Measurements from ENCODE around the gene MYPOP. TPM values are rescaled to one million over a fixed set of nuclear protein-coding genes. Genes with fewer than 3 reads are reported as not detected.

Gene MYPOP
- total RNA-seq, 1 experiment from 2014 or later = 1.9 TPM

- in situ Hi-C loops (cut with HindIII; ENCODE audit: low sequenced_read_pairs) = no loop called here
Observed at GRCh38 chr19:45886427-45887199, 15.8 kb downstream of the MYPOP start.

GRCh38 chr19:45885556-45886426 is 16.6 kb downstream of the MYPOP start, which contains the start of gene IRF2BP1:
IRF2BP1 (minus strand) TSS chr19:45886141; CDS start chr19:45885774, 367 bp downstream.
- DNase-seq (ENCODE audit: low spot score) = peak; percentile 93
- in situ Hi-C loops (cut with HindIII; ENCODE audit: low sequenced_read_pairs) = no loop called here

More at GRCh38 chr19:45886427-45887199, 15.8 kb downstream of the MYPOP start:
- DNase-seq (ENCODE audit: low spot score) = peak; percentile 95

GRCh38 chr19:45884682-45885555 is 17.5 kb downstream of the MYPOP start:
- in situ Hi-C loops (cut with HindIII; ENCODE audit: low sequenced_read_pairs) = no loop called here
- no peak for DNase-seq (ENCODE audit: low spot score)

GRCh38 chr19:45883881-45884681 is 18.3 kb downstream of the MYPOP start:
- in situ Hi-C loops (cut with HindIII; ENCODE audit: low sequenced_read_pairs) = no loop called here
- no peak for DNase-seq (ENCODE audit: low spot score)

- no peak for DNase-seq (ENCODE audit: low spot score)
- in situ Hi-C loops (cut with HindIII; ENCODE audit: low sequenced_read_pairs) = no loop called here
Observed at GRCh38 chr19:45883586-45883880, 18.9 kb downstream of the MYPOP start.

GRCh38 chr19:45882652-45883585 is 19.5 kb downstream of the MYPOP start:
- peak; percentile 51 for DNase-seq (ENCODE audit: low spot score)

GRCh38 chr19:45881909-45882528 is 20.4 kb downstream of the MYPOP start:
- in situ Hi-C loops (cut with HindIII; ENCODE audit: low sequenced_read_pairs) = no loop called here
- DNase-seq (ENCODE audit: low spot score) = no peak

More at GRCh38 chr19:45882652-45883585, 19.5 kb downstream of the MYPOP start:
- in situ Hi-C loops (cut with HindIII; ENCODE audit: low sequenced_read_pairs) = no loop called here

- in situ Hi-C loops (cut with HindIII; ENCODE audit: low sequenced_read_pairs) = no loop called here
- DNase-seq (ENCODE audit: low spot score) = no peak
Observed at GRCh38 chr19:45881082-45881908, 21.1 kb downstream of the MYPOP start.

GRCh38 chr19:45879971-45880370 is 22.4 kb downstream of the MYPOP start:
- in situ Hi-C loops (cut with HindIII; ENCODE audit: low sequenced_read_pairs) = no loop called here
- DNase-seq (ENCODE audit: low spot score) = no peak

GRCh38 chr19:45879055-45879454 is 23.4 kb downstream of the MYPOP start:
- no peak for DNase-seq (ENCODE audit: low spot score)
- in situ Hi-C loops (cut with HindIII; ENCODE audit: low sequenced_read_pairs) = no loop called here

- no peak for DNase-seq (ENCODE audit: low spot score)
Observed at GRCh38 chr19:45878043-45878794, 24.2 kb downstream of the MYPOP start.

GRCh38 chr19:45876411-45877197 is 25.8 kb downstream of the MYPOP start:
- in situ Hi-C loops (cut with HindIII; ENCODE audit: low sequenced_read_pairs) = no loop called here
- no peak for DNase-seq (ENCODE audit: low spot score)

More at GRCh38 chr19:45878043-45878794, 24.2 kb downstream of the MYPOP start:
- in situ Hi-C loops (cut with HindIII; ENCODE audit: low sequenced_read_pairs) = no loop called here

- in situ Hi-C loops (cut with HindIII; ENCODE audit: low sequenced_read_pairs) = no loop called here
- no peak for DNase-seq (ENCODE audit: low spot score)
Observed at GRCh38 chr19:45876161-45876410, 26.3 kb downstream of the MYPOP start.

- no peak for DNase-seq (ENCODE audit: low spot score)
- in situ Hi-C loops (cut with HindIII; ENCODE audit: low sequenced_read_pairs) = no loop called here
Observed at GRCh38 chr19:45874620-45874966, 27.8 kb downstream of the MYPOP start.

- DNase-seq (ENCODE audit: low spot score) = no peak
- in situ Hi-C loops (cut with HindIII; ENCODE audit: low sequenced_read_pairs) = no loop called here
Observed at GRCh38 chr19:45873219-45873772, 29.1 kb downstream of the MYPOP start.

All from G401 (cell line).